ENCODE measurements around the gene ADAM8. TPM values are rescaled to one million over a fixed set of nuclear protein-coding genes. Genes with fewer than 3 reads are reported as not detected.

Gene ADAM8
- total RNA-seq, 3 donors from 2014 or later (not counting 1 experiment from before 2014, with no cell fraction given): 357 to 682 (median 425) TPM

- TF ChIP-seq CTCF (IDR thresholded peaks at IDR 0.05): no peak
- Mint-ChIP-seq H3K4me3 (peak overlapping the region; percentile 77), H3K4me1 (peaks cover 23 to 77% of the 10 kb centered on the region in 2 donors), H3K9me3 (no peaks in the 10 kb centered on the region), H3K27me3 (ENCODE audit: low read depth in 2 of 2) (peaks cover 0 to 2% of the 10 kb centered on the region in 2 donors), H3K36me3 (no peaks in the 10 kb centered on the region), H3K27ac (peak overlapping the region; percentile 65 to 83)
- 25% methylated on average over 46 of the region's 50 CpGs for WGBS (ENCODE audit: insufficient coverage)
- H3K9me3 ChIP-seq (ENCODE audit: control insufficient read depth, insufficient read depth, low read length): no peaks in the 10 kb centered on the region
- H3K27ac ChIP-seq (ENCODE audit: low read length): peak overlapping the region; percentile 85
- H3K27me3 ChIP-seq (ENCODE audit: control insufficient read depth, insufficient read depth, low read length): no peaks in the 10 kb centered on the region
- ATAC-seq (peak; percentile 52 to 72 (median 65)), DNase-seq (peak; percentile 56 to 82)
- peak overlapping the region; percentile 39 for H3K4me3 ChIP-seq (ENCODE audit: low read length)
- H3K36me3 ChIP-seq (ENCODE audit: control insufficient read depth, insufficient read depth, low read length): peaks cover 18% of the 10 kb centered on the region
- peaks cover 84% of the 10 kb centered on the region for H3K4me1 ChIP-seq (ENCODE audit: control insufficient read depth, insufficient read depth, low read length)
- intact Hi-C loops (cut with micrococcal nuclease): no loop called here
These were observed 15.6 kb downstream of the ADAM8 start for GRCh38 chr10:133260895-133261725.

- ATAC-seq (no peak), DNase-seq (no peak)
- H3K9me3 Mint-ChIP-seq: no peaks in the 10 kb centered on the region
- peak overlapping the region; percentile 74 for H3K4me3 Mint-ChIP-seq
- no peak overlapping the region for H3K4me3 ChIP-seq (ENCODE audit: low read length)
- peak overlapping the region; percentile 80 for H3K27ac ChIP-seq (ENCODE audit: low read length)
- H3K36me3 ChIP-seq (ENCODE audit: control insufficient read depth, insufficient read depth, low read length): peaks cover 15% of the 10 kb centered on the region
- peak overlapping the region; percentile 83 to 89 for H3K27ac Mint-ChIP-seq
- intact Hi-C loops (cut with micrococcal nuclease): loop anchor here (2.0 kb wide), 1 partner anchor 19 kb away; no protein-coding TSS in a partner anchor
- H3K4me1 Mint-ChIP-seq: peaks cover 23 to 63% of the 10 kb centered on the region in 2 donors
- WGBS (ENCODE audit: insufficient coverage): 42% methylated on average over 12 of the region's 12 CpGs
- TF ChIP-seq CTCF (IDR thresholded peaks at IDR 0.05): no peak
- no peaks in the 10 kb centered on the region for H3K27me3 ChIP-seq (ENCODE audit: control insufficient read depth, insufficient read depth, low read length)
- peaks cover 0 to 2% of the 10 kb centered on the region in 2 donors for H3K27me3 Mint-ChIP-seq (ENCODE audit: low read depth in 2 of 2)
- H3K36me3 Mint-ChIP-seq: no peaks in the 10 kb centered on the region
- H3K9me3 ChIP-seq (ENCODE audit: control insufficient read depth, insufficient read depth, low read length): no peaks in the 10 kb centered on the region
- peaks cover 74% of the 10 kb centered on the region for H3K4me1 ChIP-seq (ENCODE audit: control insufficient read depth, insufficient read depth, low read length)
These were observed 17.1 kb downstream of the ADAM8 start for GRCh38 chr10:133259602-133259989.

GRCh38 chr10:133258818-133259601 is 17.7 kb downstream of the ADAM8 start:
- peak overlapping the region; percentile 83 to 89 for H3K27ac Mint-ChIP-seq
- H3K4me3 Mint-ChIP-seq: peak overlapping the region; percentile 69
- peak in 2 of 3 donors; percentile 14 to 49 for ATAC-seq
- Histone ChIP-seq H3K36me3 (ENCODE audit: control insufficient read depth, insufficient read depth, low read length) (peaks cover 15% of the 10 kb centered on the region), H3K4me1 (ENCODE audit: control insufficient read depth, insufficient read depth, low read length) (peaks cover 69% of the 10 kb centered on the region), H3K4me3 (ENCODE audit: low read length) (no peak overlapping the region), H3K27me3 (ENCODE audit: control insufficient read depth, insufficient read depth, low read length) (no peaks in the 10 kb centered on the region), H3K9me3 (ENCODE audit: control insufficient read depth, insufficient read depth, low read length) (no peaks in the 10 kb centered on the region), H3K27ac (ENCODE audit: low read length) (peak overlapping the region; percentile 80)
- no peak for TF ChIP-seq CTCF (IDR thresholded peaks at IDR 0.05)
- H3K9me3 Mint-ChIP-seq: no peaks in the 10 kb centered on the region
- peaks cover 23 to 57% of the 10 kb centered on the region in 2 donors for H3K4me1 Mint-ChIP-seq
- H3K36me3 Mint-ChIP-seq: no peaks in the 10 kb centered on the region
- DNase-seq: peak; percentile 65 to 86
- H3K27me3 Mint-ChIP-seq (ENCODE audit: low read depth in 2 of 2): peaks cover 0 to 2% of the 10 kb centered on the region in 2 donors
- WGBS (ENCODE audit: insufficient coverage): 7% methylated on average over 24 of the region's 24 CpGs
- intact Hi-C loops (cut with micrococcal nuclease): loop anchor here (2.0 kb wide), 1 partner anchor 20 kb away; no protein-coding TSS in a partner anchor

All from natural killer cell (primary cell).